GM19372 (cell line): Measurements from ENCODE around the gene SNRNP200.
"Not testable (repeated sequence)": the region's sequence is repeated elsewhere in the genome, so short reads cannot be mapped to it uniquely, and the experiment has no call there.

ENCODE experiments used
- ATAC-seq: cut with Tn5 transposase; IDR thresholded peaks from one replicate; pipeline ENCODE4 v1.9.1; 2021; ENCODE audit warnings: mild to moderate bottlenecking, low read depth, moderate library complexity; ENCODE audit not compliant: unreplicated experiment

Gene SNRNP200

GRCh38 chr2:96276787-96277499, 28.4 kb downstream of the SNRNP200 start:
- ATAC-seq, result no peak

- no peak for ATAC-seq
Measured at GRCh38 chr2:96274355-96275056, 30.8 kb downstream of the SNRNP200 start.

GRCh38 chr2:96273763-96274162, 31.6 kb downstream of the SNRNP200 start:
- no peak for ATAC-seq

GRCh38 chr2:96271995-96272394, 33.4 kb downstream of the SNRNP200 start:
- ATAC-seq, result no peak

GRCh38 chr2:96267159-96267971, 38.0 kb downstream of the SNRNP200 start:
- ATAC-seq, result no peak

- peak; percentile 94 for ATAC-seq
Measured at GRCh38 chr2:96265840-96266679, 39.3 kb downstream of the SNRNP200 start, which contains the start of the genes CIAO1 and TMEM127. Gene CIAO1 (plus strand): TSS chr2:96266225. CDS start chr2:96266351, 126 bp downstream. Gene TMEM127 (minus strand): TSS chr2:96265997. CDS start chr2:96265381, 616 bp downstream.

GRCh38 chr2:96265349-96265839, 40.0 kb downstream of the SNRNP200 start:
- peak; percentile 10 for ATAC-seq

GRCh38 chr2:96264656-96265348, 40.5 kb downstream of the SNRNP200 start:
- no peak for ATAC-seq

GRCh38 chr2:96264086-96264485, 41.3 kb downstream of the SNRNP200 start:
- no peak for ATAC-seq

GRCh38 chr2:96262306-96262705, 43.0 kb downstream of the SNRNP200 start:
- ATAC-seq, result no peak

- ATAC-seq, result no peak
Measured at GRCh38 chr2:96261328-96262003, 43.9 kb downstream of the SNRNP200 start.

GRCh38 chr2:96260387-96261260, 44.7 kb downstream of the SNRNP200 start:
- ATAC-seq, result no peak

GRCh38 chr2:96259497-96259921, 45.8 kb downstream of the SNRNP200 start:
- ATAC-seq, result no peak

- ATAC-seq, result no peak
Measured at GRCh38 chr2:96258166-96259022, 47.0 kb downstream of the SNRNP200 start.

GRCh38 chr2:96257744-96258143, 47.6 kb downstream of the SNRNP200 start:
- ATAC-seq, result not testable (repeated sequence)

- no peak for ATAC-seq
Measured at GRCh38 chr2:96256611-96257113, 48.7 kb downstream of the SNRNP200 start.

GRCh38 chr2:96254571-96254970, 50.8 kb downstream of the SNRNP200 start:
- ATAC-seq, result no peak
